Natural killer cell (primary cell): ENCODE results near the gene CCHCR1. TPM values are rescaled to one million over a fixed set of nuclear protein-coding genes. Genes with fewer than 3 reads are reported as not detected.

Experiments
- ATAC-seq, 3 donors: fragments of 150-1000 bp in 2 of 3; fragments of 200-7000 bp in 1 of 3; cut with Tn5 transposase; 1 replicate in 1 of 3; 2 replicates in 2 of 3; pipeline ENCODE4 v1.10.0; 2021; ENCODE audit warnings: mild to moderate bottlenecking in 2 of 3, moderate library complexity in 2 of 3
- DNase-seq, 2 donors: peaks; one replicate each; pipeline versions ENCODE4 v3.0.0 to v3.0.0-alpha.2; 2013 to 2021; ENCODE audit warnings: mixed read lengths in 1 of 2
- H3K27ac ChIP-seq: one replicate; pipeline ENCODE4 v1.5.1; 2013; ENCODE audit warnings: mild to moderate bottlenecking, low read length
- H3K27me3 ChIP-seq: one replicate; pipeline ENCODE4 v1.6.1; 2013; ENCODE audit warnings: low read length; ENCODE audit not compliant: control insufficient read depth, insufficient read depth
- H3K36me3 ChIP-seq: one replicate; pipeline ENCODE4 v1.6.1; 2013; ENCODE audit warnings: low read length; ENCODE audit not compliant: control insufficient read depth, insufficient read depth
- H3K4me1 ChIP-seq: one replicate; pipeline ENCODE4 v1.6.1; 2013; ENCODE audit warnings: low read length; ENCODE audit not compliant: control insufficient read depth, insufficient read depth
- H3K4me3 ChIP-seq: one replicate; pipeline ENCODE4 v1.5.1; 2013; ENCODE audit warnings: low read length
- H3K9me3 ChIP-seq: one replicate; pipeline ENCODE4 v1.6.1; 2013; ENCODE audit warnings: low read length; ENCODE audit not compliant: control insufficient read depth, insufficient read depth
- H3K27ac Mint-ChIP-seq, 2 donors: one replicate each; pipeline ENCODE4 v1.8.0; 2022; ENCODE audit warnings: mild to moderate bottlenecking in 2 of 2, mixed read lengths in 2 of 2, moderate library complexity in 1 of 2
- H3K27me3 Mint-ChIP-seq, 2 donors: one replicate each; pipeline ENCODE4 v1.8.0; 2022; ENCODE audit warnings: low read depth in 2 of 2, mixed read lengths in 2 of 2
- H3K36me3 Mint-ChIP-seq: one replicate; pipeline ENCODE4 v1.8.0; 2022; ENCODE audit warnings: mixed read lengths
- H3K4me1 Mint-ChIP-seq, 2 donors: one replicate each; pipeline ENCODE4 v1.8.0; 2022; ENCODE audit warnings: mixed read lengths in 2 of 2
- H3K4me3 Mint-ChIP-seq: one replicate; pipeline ENCODE4 v1.8.0; 2022; ENCODE audit warnings: mild to moderate bottlenecking, moderate library complexity, mixed read lengths
- H3K9me3 Mint-ChIP-seq, 2 donors: one replicate each; pipeline ENCODE4 v1.8.0; 2022; ENCODE audit warnings: mixed read lengths in 2 of 2
- WGBS: methylation state at CpG from one replicate; pipeline ENCODE4 v1.1.7; 2013; ENCODE audit warnings: missing lambda C conversion rate; ENCODE audit not compliant: insufficient coverage; 5-methylcytosine and 5-hydroxymethylcytosine counted together
- intact Hi-C: fragments of 100-400 bp; cut with micrococcal nuclease; formaldehyde crosslinking; loops from one replicate; pipeline ENCODE4 v1.14.2; 2022
- total RNA-seq, 4 donors: library from RNA; stranded (reverse); fragments of 120-200 nt in 1 of 4; gene quantifications; one replicate each; pipeline versions ENCODE4 v1.2.3 to v1.2.4, GENCODE V29; 2013 to 2022
- TF ChIP-seq, protein P1 (sequence below): fragments of 200-600 bp; IDR thresholded peaks from one replicate; pipeline ENCODE4 v1.8.0; 2022; ENCODE audit warnings: antibody characterized with exemption

CCHCR1 gene
- total RNA-seq, 3 donors from 2014 or later (not counting 1 experiment from before 2014, with no cell fraction given) = 13.0 to 20.7 (median 16.9) TPM

DNA sequence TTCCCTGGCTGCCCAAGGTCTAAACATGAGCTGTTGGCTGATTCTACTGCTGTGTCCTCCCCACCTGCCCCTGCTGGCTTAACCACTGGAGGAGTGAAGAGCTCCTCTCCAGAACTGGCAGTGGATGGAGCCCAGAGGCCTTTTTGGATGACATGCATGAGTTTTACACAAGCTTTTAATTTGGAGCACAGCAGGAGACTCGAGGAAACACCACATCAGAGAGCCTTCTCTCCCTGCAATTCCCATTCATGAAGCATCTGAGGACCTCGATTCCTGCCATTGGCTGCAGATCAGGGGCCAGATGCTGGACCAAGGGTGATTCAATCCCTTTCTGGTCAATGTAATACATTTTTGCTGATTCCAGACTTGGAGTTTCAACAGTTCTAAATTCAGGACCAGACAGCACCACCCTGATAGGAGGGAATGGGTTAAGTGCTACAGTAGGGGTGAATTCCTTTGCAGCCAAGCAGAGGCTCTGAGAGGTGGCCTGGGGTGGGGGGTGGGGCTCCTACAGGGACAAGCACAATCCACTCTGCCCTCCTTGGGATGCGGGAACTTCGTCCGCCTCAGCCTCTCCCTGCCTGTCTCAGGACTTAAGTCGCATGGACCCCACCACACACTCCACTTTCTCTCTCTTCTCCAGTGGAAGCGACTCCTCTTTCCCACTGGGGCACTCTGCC, 43.6 kb downstream of the CCHCR1 start:
- no peaks in the 10 kb centered on the region for H3K4me1 Mint-ChIP-seq
- Histone ChIP-seq H3K27me3 (no peaks in the 10 kb centered on the region), H3K9me3 (no peaks in the 10 kb centered on the region), H3K4me3 (no peak overlapping the region), H3K4me1 (no peaks in the 10 kb centered on the region), H3K27ac (no peak overlapping the region), H3K36me3 (no peaks in the 10 kb centered on the region)
- WGBS = 62% methylated on average over 6 of the region's 7 CpGs
- H3K9me3 Mint-ChIP-seq = no peaks in the 10 kb centered on the region
- H3K27ac Mint-ChIP-seq = no peak overlapping the region
- intact Hi-C loops = no loop called here
- no peak for ATAC-seq
- H3K27me3 Mint-ChIP-seq = peaks cover 29 to 47% of the 10 kb centered on the region in 2 donors
- no peaks in the 10 kb centered on the region for H3K36me3 Mint-ChIP-seq
- no peak for DNase-seq
- H3K4me3 Mint-ChIP-seq = no peak overlapping the region
- TF ChIP-seq, protein P1, sequence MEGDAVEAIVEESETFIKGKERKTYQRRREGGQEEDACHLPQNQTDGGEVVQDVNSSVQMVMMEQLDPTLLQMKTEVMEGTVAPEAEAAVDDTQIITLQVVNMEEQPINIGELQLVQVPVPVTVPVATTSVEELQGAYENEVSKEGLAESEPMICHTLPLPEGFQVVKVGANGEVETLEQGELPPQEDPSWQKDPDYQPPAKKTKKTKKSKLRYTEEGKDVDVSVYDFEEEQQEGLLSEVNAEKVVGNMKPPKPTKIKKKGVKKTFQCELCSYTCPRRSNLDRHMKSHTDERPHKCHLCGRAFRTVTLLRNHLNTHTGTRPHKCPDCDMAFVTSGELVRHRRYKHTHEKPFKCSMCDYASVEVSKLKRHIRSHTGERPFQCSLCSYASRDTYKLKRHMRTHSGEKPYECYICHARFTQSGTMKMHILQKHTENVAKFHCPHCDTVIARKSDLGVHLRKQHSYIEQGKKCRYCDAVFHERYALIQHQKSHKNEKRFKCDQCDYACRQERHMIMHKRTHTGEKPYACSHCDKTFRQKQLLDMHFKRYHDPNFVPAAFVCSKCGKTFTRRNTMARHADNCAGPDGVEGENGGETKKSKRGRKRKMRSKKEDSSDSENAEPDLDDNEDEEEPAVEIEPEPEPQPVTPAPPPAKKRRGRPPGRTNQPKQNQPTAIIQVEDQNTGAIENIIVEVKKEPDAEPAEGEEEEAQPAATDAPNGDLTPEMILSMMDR = no peak

DNA sequence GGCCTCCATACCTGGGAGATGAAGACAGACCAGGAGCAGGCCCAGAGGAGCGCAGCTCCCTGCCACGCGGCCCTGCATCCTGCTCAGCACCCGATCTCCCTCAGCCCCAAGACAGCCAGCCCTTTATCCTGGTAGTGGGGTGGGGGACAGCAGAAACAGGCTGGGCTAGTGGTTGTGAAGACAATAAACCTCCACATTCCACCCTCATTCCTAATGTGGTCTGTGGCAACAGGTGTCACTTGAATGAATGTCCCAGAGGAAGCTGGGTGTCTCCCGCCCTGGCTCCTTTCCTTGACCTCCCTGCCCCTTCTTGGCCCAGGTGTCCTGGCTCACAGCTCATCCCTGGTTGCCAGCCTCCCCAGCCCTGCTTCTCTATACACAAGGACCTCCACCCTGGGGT, 45.1 kb downstream of the CCHCR1 start, which contains the start of gene C6orf15:
Gene C6orf15, minus strand, starts transcription at position 98 of the 400 bp plus-strand sequence. Its CDS starts 20 bp downstream, at position 78.
- TF ChIP-seq, protein P1 = no peak
- ATAC-seq (no peak), DNase-seq (no peak)
- H3K36me3 ChIP-seq = no peaks in the 10 kb centered on the region
- H3K4me1 ChIP-seq = no peaks in the 10 kb centered on the region
- no peak within 1 kb of the TSS for H3K4me3 ChIP-seq
- no peak within 1 kb of the TSS for H3K4me3 Mint-ChIP-seq
- 80% methylated on average over 4 of the region's 5 CpGs for WGBS
- no peaks in the 10 kb centered on the region for H3K27me3 ChIP-seq
- no peaks in the 10 kb centered on the region for H3K4me1 Mint-ChIP-seq
- H3K27ac Mint-ChIP-seq = peak within 1 kb of the TSS in 1 of 2 donors; percentile 15
- H3K27me3 Mint-ChIP-seq = peaks cover 23 to 47% of the 10 kb centered on the region in 2 donors
- no peak within 1 kb of the TSS for H3K27ac ChIP-seq
- H3K9me3 Mint-ChIP-seq = no peaks in the 10 kb centered on the region
- intact Hi-C loops = no loop called here
- H3K9me3 ChIP-seq = no peaks in the 10 kb centered on the region
- H3K36me3 Mint-ChIP-seq = no peaks in the 10 kb centered on the region

DNA sequence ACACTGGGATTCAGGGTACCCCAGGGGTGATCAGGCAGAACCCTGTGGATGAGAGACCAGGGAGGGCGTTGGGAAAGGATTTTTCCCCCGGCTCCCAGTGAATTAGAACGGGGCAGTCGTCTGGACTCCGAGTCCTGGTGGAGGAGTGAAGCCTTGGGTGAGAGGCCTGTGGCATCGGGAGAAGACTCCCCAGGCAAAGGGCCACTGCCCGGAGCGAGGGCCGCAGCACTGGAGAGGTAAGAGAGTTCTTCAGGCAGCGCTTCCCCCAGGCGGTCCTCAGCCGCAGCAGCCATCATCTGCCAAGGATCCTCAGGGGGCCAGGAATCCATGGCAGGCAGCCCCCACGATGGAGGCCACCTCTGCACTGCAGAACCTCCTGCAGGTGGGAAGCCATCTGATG, 45.9 kb downstream of the CCHCR1 start:
- intact Hi-C loops = no loop called here
- Histone ChIP-seq H3K36me3 (no peaks in the 10 kb centered on the region), H3K27ac (no peak overlapping the region), H3K4me1 (no peaks in the 10 kb centered on the region), H3K9me3 (no peaks in the 10 kb centered on the region), H3K4me3 (no peak overlapping the region), H3K27me3 (no peaks in the 10 kb centered on the region)
- peaks cover 21 to 45% of the 10 kb centered on the region in 2 donors for H3K27me3 Mint-ChIP-seq
- H3K4me1 Mint-ChIP-seq = no peaks in the 10 kb centered on the region
- TF ChIP-seq, protein P1 = no peak
- no peaks in the 10 kb centered on the region for H3K9me3 Mint-ChIP-seq
- H3K4me3 Mint-ChIP-seq = no peak overlapping the region
- no peaks in the 10 kb centered on the region for H3K36me3 Mint-ChIP-seq
- H3K27ac Mint-ChIP-seq = no peak overlapping the region
- ATAC-seq (no peak), DNase-seq (no peak)
- whole genome bisulfite sequencing = 90% methylated on average over 13 of the region's 13 CpGs
